Progenitor cell of endocrine pancreas (in vitro differentiated cells): ENCODE measurements around the gene MYLK. TPM values are rescaled to one million over a fixed set of nuclear protein-coding genes. Genes with fewer than 3 reads are reported as not detected.

Experiments
- DNase-seq: peaks from one replicate; pipeline ENCODE4 v3.0.0; 2021; ENCODE audit warnings: low spot score; ENCODE audit not compliant: unreplicated experiment
- H3K27ac Mint-ChIP-seq: 2 replicates; pipeline ENCODE4 v1.8.0; 2021; ENCODE audit warnings: mild to moderate bottlenecking, moderate library complexity, mixed read lengths
- H3K27me3 Mint-ChIP-seq: 2 replicates; pipeline ENCODE4 v1.8.0; 2021; ENCODE audit warnings: mixed read lengths
- H3K36me3 Mint-ChIP-seq: 2 replicates; pipeline ENCODE4 v1.8.0; 2022; ENCODE audit warnings: mixed read lengths; ENCODE audit not compliant: insufficient read depth
- H3K4me1 Mint-ChIP-seq: 2 replicates; pipeline ENCODE4 v1.8.0; 2021; ENCODE audit warnings: low read depth, mixed read lengths
- H3K4me3 Mint-ChIP-seq: 2 replicates; pipeline ENCODE4 v1.8.0; 2021; ENCODE audit warnings: low read depth, mild to moderate bottlenecking, moderate library complexity, mixed read lengths
- H3K9me3 Mint-ChIP-seq: 2 replicates; pipeline ENCODE4 v1.8.0; 2021; ENCODE audit warnings: low read depth, mixed read lengths
- total RNA-seq: library from RNA; stranded (reverse); gene quantifications from 2 replicates; pipeline ENCODE4 v1.2.1, GENCODE V29; 2021
- TF ChIP-seq, protein P1 (sequence below): fragments of 200-600 bp; sonication (generic); IDR thresholded peaks from one replicate; pipeline ENCODE4 v1.5.0; 2021; ENCODE audit warnings: antibody characterized with exemption, mild to moderate bottlenecking; ENCODE audit not compliant: unreplicated experiment

Gene MYLK
- total RNA-seq, 1 donor from 2014 or later: 1.1 TPM

DNA sequence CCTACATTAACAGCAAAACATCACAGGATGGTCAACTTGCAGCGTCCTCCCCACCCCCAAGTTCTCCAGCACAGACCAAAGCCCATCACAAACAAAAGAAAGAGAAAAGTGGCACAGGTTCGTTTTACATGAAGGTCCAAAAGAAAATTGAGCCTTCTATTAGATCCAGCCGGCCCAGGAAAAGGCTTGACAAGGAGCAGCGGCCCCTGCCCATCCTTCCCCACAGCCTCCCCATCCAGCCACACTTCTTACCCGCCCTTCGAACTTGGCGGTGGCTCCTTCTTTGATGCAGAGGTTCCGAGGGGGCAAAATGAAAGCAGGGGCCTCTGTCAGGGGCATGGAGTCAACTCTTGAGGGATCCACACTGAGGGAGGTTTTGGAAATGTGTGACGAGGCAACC lies 90.7 kb downstream of the MYLK start:
- Mint-ChIP-seq H3K27me3 (peaks cover 28% of the 10 kb centered on the region), H3K36me3 (no peaks in the 10 kb centered on the region), H3K27ac (no peak overlapping the region), H3K4me1 (peaks cover 11% of the 10 kb centered on the region), H3K9me3 (no peaks in the 10 kb centered on the region), H3K4me3 (no peak overlapping the region)
- no peak for DNase-seq
- TF ChIP-seq, protein P1, sequence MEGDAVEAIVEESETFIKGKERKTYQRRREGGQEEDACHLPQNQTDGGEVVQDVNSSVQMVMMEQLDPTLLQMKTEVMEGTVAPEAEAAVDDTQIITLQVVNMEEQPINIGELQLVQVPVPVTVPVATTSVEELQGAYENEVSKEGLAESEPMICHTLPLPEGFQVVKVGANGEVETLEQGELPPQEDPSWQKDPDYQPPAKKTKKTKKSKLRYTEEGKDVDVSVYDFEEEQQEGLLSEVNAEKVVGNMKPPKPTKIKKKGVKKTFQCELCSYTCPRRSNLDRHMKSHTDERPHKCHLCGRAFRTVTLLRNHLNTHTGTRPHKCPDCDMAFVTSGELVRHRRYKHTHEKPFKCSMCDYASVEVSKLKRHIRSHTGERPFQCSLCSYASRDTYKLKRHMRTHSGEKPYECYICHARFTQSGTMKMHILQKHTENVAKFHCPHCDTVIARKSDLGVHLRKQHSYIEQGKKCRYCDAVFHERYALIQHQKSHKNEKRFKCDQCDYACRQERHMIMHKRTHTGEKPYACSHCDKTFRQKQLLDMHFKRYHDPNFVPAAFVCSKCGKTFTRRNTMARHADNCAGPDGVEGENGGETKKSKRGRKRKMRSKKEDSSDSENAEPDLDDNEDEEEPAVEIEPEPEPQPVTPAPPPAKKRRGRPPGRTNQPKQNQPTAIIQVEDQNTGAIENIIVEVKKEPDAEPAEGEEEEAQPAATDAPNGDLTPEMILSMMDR: no peak

GRCh38 chr3:123792473-123793201 lies 91.5 kb downstream of the MYLK start:
- Mint-ChIP-seq H3K4me1 (peaks cover 15% of the 10 kb centered on the region), H3K27ac (no peak overlapping the region), H3K36me3 (no peaks in the 10 kb centered on the region), H3K27me3 (peaks cover 22% of the 10 kb centered on the region), H3K9me3 (no peaks in the 10 kb centered on the region), H3K4me3 (no peak overlapping the region)
- no peak for DNase-seq
- TF ChIP-seq, protein P1: no peak

DNA sequence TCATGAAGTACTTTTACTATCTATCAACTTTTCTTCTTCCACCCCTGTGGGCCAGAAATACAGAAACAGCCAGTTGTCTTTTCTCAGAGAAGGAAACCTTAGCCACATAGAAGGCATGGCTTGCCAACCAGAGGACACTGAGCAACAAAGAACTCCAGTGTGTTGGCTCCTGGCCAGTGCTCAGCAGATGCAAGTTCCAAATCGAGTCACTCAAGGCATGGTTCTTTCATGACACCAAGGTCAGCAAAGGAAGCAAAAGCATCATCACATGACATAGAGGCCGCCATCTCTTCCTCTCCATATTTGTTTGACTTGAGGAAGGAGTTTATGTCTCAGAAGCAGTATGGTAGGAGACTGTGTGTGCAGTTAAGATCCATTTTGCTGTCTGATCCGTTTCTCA lies 92.2 kb downstream of the MYLK start:
- Mint-ChIP-seq H3K27ac (no peak overlapping the region), H3K27me3 (peaks cover 22% of the 10 kb centered on the region), H3K4me1 (peaks cover 15% of the 10 kb centered on the region), H3K4me3 (no peak overlapping the region), H3K36me3 (no peaks in the 10 kb centered on the region), H3K9me3 (no peaks in the 10 kb centered on the region)
- no peak for DNase-seq
- TF ChIP-seq, protein P1: no peak

DNA sequence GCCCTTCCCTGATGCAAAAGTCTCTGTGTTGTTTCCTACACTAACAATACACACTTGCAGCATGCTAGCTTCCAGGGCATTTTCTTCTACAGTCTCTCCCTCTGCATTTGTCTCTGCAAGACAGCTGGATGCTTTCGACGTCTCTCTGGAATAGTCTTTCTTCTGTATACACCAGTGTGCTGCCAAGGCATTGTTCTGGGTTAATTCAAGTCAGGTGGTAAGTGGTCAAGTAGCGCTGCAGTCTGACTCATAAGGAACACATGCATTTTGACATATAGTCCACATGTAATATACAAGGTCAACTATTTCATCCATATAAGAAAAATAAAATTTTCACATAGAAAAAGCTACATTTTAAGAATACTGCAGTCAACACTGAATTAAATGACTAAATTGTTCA lies 92.7 kb downstream of the MYLK start:
- no peak overlapping the region for H3K27ac Mint-ChIP-seq
- no peak for DNase-seq
- H3K36me3 Mint-ChIP-seq: no peaks in the 10 kb centered on the region
- H3K4me1 Mint-ChIP-seq: peaks cover 15% of the 10 kb centered on the region
- H3K27me3 Mint-ChIP-seq: peaks cover 22% of the 10 kb centered on the region
- H3K4me3 Mint-ChIP-seq: no peak overlapping the region
- H3K9me3 Mint-ChIP-seq: no peaks in the 10 kb centered on the region
- TF ChIP-seq, protein P1: no peak

- DNase-seq: no peak
- H3K27ac Mint-ChIP-seq: no peak overlapping the region
- no peak overlapping the region for H3K4me3 Mint-ChIP-seq
- H3K4me1 Mint-ChIP-seq: peaks cover 15% of the 10 kb centered on the region
- H3K27me3 Mint-ChIP-seq: peaks cover 22% of the 10 kb centered on the region
- TF ChIP-seq, protein P1: no peak
- no peaks in the 10 kb centered on the region for H3K9me3 Mint-ChIP-seq
- no peaks in the 10 kb centered on the region for H3K36me3 Mint-ChIP-seq
Observed at GRCh38 chr3:123791073-123791370, 93.1 kb downstream of the MYLK start.
